WTC11 (cell line): ENCODE results near the gene TPM4.

Experiments
- CTCF ChIP-seq: fragments of 200-600 bp; IDR thresholded peaks from 2 replicates; pipeline ENCODE4 v1.8.0; 2022; ENCODE audit warnings: antibody characterized with exemption
- JUN ChIP-seq: sonication (generic); formaldehyde crosslinking; IDR thresholded peaks from 2 replicates; pipeline ENCODE4 v1.8.0; 2023; ENCODE audit warnings: mild to moderate bottlenecking, missing genetic modification reagents
- TF ChIP-seq, protein P1 (sequence below): sonication (generic); formaldehyde crosslinking; IDR thresholded peaks from 2 replicates; pipeline ENCODE4 v1.8.0; 2022; ENCODE audit warnings: mild to moderate bottlenecking, missing genetic modification reagents
- TF ChIP-seq, protein P2 (sequence below): sonication (generic); formaldehyde crosslinking; IDR thresholded peaks from 2 replicates; pipeline ENCODE4 v1.8.1; 2023; ENCODE audit warnings: mild to moderate bottlenecking, moderate library complexity, missing genetic modification reagents

- TF ChIP-seq CTCF (no peak), JUN (no peak)
- TF ChIP-seq, protein P1, sequence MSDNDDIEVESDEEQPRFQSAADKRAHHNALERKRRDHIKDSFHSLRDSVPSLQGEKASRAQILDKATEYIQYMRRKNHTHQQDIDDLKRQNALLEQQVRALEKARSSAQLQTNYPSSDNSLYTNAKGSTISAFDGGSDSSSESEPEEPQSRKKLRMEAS: no peak
- TF ChIP-seq, protein P2, sequence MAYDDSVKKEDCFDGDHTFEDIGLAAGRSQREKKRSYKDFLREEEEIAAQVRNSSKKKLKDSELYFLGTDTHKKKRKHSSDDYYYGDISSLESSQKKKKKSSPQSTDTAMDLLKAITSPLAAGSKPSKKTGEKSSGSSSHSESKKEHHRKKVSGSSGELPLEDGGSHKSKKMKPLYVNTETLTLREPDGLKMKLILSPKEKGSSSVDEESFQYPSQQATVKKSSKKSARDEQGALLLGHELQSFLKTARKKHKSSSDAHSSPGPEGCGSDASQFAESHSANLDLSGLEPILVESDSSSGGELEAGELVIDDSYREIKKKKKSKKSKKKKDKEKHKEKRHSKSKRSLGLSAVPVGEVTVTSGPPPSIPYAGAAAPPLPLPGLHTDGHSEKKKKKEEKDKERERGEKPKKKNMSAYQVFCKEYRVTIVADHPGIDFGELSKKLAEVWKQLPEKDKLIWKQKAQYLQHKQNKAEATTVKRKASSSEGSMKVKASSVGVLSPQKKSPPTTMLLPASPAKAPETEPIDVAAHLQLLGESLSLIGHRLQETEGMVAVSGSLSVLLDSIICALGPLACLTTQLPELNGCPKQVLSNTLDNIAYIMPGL (CRISPR knock-in tag): no peak
Observed at GRCh38 chr19:16039545-16039944, 36.8 kb upstream of the TPM4 start.
